GM06990 (cell line): ENCODE data around the gene INSL3.

Source experiments
- DNase-seq: peaks from one replicate; pipeline ENCODE4 v3.0.0-alpha.2; 2011; ENCODE audit not compliant: insufficient read length; ENCODE audit errors: extremely low read depth
- H3K27me3 ChIP-seq: replicated peaks from 2 replicates; pipeline ENCODE4 v1.6.0; 2011; ENCODE audit warnings: low read length; ENCODE audit not compliant: control insufficient read depth, insufficient read depth
- H3K36me3 ChIP-seq: 2 replicates; pipeline ENCODE4 v1.5.1; 2011; ENCODE audit warnings: low read length; ENCODE audit not compliant: control insufficient read depth, insufficient read depth
- H3K4me3 ChIP-seq: replicated peaks from 2 replicates; pipeline ENCODE4 v1.5.1; 2011; ENCODE audit warnings: low read depth, mild to moderate bottlenecking, control low read depth, low read length
- CTCF ChIP-seq: IDR thresholded peaks from 2 replicates; pipeline ENCODE4 v1.5.1; 2011; ENCODE audit warnings: low read length, control low read depth, mild to moderate bottlenecking, inconsistent platforms; ENCODE audit not compliant: insufficient read depth, poor library complexity, severe bottlenecking

INSL3 gene

GRCh38 chr19:17835182-17836006 lies 14.1 kb upstream of the INSL3 start:
- TF ChIP-seq CTCF = no peak
- Histone ChIP-seq H3K36me3 (peaks cover 44% of the 10 kb centered on the region), H3K4me3 (no peak overlapping the region), H3K27me3 (no peaks in the 10 kb centered on the region)
- no peak for DNase-seq

- H3K36me3 ChIP-seq = peaks cover 46% of the 10 kb centered on the region
- DNase-seq = no peak
- H3K4me3 ChIP-seq = no peak overlapping the region
- TF ChIP-seq CTCF = peak; percentile 6
- no peaks in the 10 kb centered on the region for H3K27me3 ChIP-seq
These were observed 13.2 kb upstream of the INSL3 start for GRCh38 chr19:17834350-17835181.

- DNase-seq = no peak
- Histone ChIP-seq H3K4me3 (no peak overlapping the region), H3K36me3 (peaks cover 40% of the 10 kb centered on the region), H3K27me3 (no peaks in the 10 kb centered on the region)
- no peak for TF ChIP-seq CTCF
These were observed 11.3 kb upstream of the INSL3 start for GRCh38 chr19:17832443-17833208.

- H3K4me3 ChIP-seq = no peak overlapping the region
These were observed 10.1 kb upstream of the INSL3 start for GRCh38 chr19:17831419-17831888.

More at GRCh38 chr19:17831419-17831888, 10.1 kb upstream of the INSL3 start:
- no peak for DNase-seq
- no peak for TF ChIP-seq CTCF
- Histone ChIP-seq H3K36me3 (peaks cover 38% of the 10 kb centered on the region), H3K27me3 (no peaks in the 10 kb centered on the region)
